Measurements from ENCODE around the gene MAP3K2.

- TF ChIP-seq, protein P1, sequence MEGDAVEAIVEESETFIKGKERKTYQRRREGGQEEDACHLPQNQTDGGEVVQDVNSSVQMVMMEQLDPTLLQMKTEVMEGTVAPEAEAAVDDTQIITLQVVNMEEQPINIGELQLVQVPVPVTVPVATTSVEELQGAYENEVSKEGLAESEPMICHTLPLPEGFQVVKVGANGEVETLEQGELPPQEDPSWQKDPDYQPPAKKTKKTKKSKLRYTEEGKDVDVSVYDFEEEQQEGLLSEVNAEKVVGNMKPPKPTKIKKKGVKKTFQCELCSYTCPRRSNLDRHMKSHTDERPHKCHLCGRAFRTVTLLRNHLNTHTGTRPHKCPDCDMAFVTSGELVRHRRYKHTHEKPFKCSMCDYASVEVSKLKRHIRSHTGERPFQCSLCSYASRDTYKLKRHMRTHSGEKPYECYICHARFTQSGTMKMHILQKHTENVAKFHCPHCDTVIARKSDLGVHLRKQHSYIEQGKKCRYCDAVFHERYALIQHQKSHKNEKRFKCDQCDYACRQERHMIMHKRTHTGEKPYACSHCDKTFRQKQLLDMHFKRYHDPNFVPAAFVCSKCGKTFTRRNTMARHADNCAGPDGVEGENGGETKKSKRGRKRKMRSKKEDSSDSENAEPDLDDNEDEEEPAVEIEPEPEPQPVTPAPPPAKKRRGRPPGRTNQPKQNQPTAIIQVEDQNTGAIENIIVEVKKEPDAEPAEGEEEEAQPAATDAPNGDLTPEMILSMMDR (IDR thresholded peaks at IDR 0.05), result no peak
- TF ChIP-seq POLR2A (IDR thresholded peaks at IDR 0.05), result no peak
Measured at GRCh38 chr2:127418300-127419111, 30.7 kb upstream of the MAP3K2 start, which contains the start of gene PROC.
